ENCODE data around the gene RALGAPA2.

GRCh38 chr20:20755231-20755630, 42.8 kb upstream of the RALGAPA2 start:
- TF ChIP-seq CTCF (IDR thresholded peaks at IDR 0.05) (no peak), POLR2A (IDR thresholded peaks at IDR 0.05) (no peak)

Data from breast epithelium (tissue), 3 donors.